GM18951 (cell line): Measurements from ENCODE around the gene DGCR8.

Experiments used
- POLR2A ChIP-seq: IDR thresholded peaks from 4 replicates; pipeline ENCODE4 v1.6.1; 2011; ENCODE audit warnings: mild to moderate bottlenecking; ENCODE audit not compliant: insufficient read length, insufficient read depth; ENCODE audit errors: extremely low read depth
- in situ Hi-C: fragments of 300-500 bp; cut with MboI; formaldehyde crosslinking; loops from one replicate; pipeline ENCODE4 v1.12.0; 2022; ENCODE audit warnings: low sequenced_read_pairs, mixed read lengths, inconsistent platforms; ENCODE audit not compliant: unreplicated experiment

Gene DGCR8

DNA sequence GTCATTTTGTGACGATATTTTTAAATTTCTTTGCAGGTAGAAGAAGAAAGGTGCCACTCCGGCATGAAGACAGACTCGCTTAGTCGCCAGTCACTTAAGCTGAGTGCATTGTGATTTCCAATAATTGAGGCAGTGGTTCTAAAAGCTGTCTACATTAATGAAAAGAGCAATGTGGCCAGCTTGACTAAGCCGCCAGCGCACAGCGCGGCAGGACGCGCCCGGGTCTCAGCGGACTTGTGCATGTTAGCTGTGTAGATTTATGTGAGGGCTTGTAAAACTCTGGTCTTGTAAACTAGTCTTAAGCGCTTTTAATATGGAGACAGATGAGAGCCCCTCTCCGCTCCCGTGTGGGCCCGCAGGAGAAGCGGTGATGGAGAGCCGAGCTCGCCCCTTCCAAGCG lies 5.6 kb downstream of the DGCR8 start:
- in situ Hi-C loops: no loop called here
- TF ChIP-seq POLR2A: no peak

DNA sequence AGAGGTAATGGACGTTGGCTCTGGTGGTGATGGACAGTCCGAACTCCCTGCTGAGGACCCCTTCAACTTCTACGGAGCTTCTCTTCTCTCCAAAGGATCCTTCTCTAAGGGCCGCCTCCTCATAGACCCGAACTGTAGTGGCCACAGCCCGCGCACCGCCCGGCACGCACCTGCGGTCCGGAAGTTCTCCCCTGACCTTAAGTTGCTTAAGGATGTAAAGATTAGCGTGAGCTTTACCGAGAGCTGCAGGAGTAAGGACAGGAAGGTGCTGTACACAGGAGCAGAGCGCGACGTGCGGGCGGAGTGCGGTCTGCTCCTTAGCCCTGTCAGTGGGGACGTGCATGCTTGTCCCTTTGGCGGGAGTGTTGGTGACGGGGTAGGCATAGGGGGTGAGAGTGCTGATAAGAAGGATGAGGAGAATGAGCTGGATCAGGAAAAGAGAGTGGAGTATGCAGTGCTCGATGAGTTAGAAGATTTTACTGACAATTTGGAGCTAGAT lies 6.1 kb downstream of the DGCR8 start:
- in situ Hi-C loops: no loop called here
- TF ChIP-seq POLR2A: no peak

DNA sequence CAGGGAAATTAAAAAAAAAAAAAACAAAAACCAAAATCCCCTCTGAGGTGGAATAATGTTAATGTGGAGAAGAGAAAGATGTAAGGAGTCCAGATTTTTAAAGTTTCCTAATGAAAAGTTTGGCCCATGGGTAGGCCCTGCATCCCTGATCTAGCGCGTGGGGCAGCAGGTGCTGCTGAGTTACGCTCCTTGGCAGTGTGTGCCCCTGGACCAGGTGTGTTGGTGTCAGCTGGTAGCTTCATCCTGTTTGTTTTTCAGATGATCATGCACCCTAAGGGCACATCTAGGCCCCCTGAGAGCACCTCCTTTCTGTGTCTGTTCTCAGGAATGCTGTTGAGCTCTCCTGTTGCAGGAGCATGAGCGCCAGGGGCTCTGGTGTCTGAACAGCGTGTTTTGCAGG lies 6.7 kb downstream of the DGCR8 start:
- TF ChIP-seq POLR2A: no peak

DNA sequence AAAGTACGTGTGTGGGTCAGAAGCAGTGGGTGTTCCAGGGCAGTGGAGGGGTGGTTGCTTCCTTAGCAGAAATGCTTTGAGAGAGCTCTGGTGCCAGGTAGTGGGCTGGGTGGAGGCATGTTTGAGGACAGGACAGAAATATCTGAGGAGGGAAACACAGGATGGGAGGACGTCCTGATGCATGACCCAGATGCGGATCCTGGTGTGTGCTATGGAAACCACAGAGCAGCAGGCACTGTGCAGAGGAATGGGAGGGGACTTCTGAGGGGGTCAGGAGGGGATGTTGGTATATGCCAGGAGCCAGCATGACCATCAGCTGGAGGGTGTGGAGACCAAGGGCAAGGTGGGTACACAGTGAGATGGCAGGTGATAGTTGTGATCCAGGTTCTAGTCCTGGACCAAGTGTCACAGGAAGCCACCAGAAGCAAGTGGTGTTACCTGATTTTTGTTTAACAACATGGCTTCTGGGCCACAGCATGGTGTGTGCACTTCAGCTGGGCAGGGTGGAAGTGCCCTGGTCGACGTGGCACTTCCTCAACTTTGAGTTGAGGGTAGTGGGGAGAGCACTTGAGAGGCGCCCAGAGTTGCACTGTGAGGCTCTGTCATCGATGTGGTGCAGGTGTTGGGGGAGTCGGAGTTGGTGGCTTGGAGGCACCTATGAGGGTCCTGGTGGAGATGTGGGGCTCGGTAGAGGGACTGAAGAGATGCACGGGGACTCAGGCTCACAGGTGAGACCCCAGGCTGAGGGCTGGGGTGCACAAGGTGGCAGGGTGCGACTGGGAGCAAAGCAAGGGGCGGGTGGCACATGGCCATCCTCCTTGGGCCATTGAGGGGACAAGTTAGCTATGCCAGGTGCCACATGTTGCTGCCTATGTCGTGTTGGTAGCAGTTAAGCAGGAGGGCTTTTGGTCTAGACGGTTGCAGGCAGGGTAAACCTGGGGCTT lies 7.5 kb downstream of the DGCR8 start:
- TF ChIP-seq POLR2A: no peak
- in situ Hi-C loops: no loop called here

More for the DNA sequence above, 6.7 kb downstream of the DGCR8 start:
- in situ Hi-C loops: no loop called here

DNA sequence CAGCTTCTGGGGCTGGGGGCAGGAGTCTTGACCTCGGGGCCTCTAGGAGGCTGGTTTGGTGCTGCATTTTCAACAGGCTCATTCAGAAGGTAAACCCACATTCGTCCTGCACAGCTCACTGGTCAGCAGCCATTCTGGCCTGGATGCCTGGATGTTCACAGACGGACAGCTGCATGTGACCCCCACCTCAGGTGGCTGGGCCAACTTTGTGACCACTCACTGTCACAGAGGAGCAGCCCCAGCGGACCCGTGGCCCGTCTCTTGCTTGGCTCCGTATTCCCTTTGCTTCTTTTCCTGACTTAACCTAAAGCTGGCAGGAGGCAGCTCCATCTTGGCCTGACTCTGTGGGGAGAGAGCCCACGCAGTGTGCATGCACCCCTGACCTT lies 8.2 kb downstream of the DGCR8 start:
- TF ChIP-seq POLR2A: no peak

DNA sequence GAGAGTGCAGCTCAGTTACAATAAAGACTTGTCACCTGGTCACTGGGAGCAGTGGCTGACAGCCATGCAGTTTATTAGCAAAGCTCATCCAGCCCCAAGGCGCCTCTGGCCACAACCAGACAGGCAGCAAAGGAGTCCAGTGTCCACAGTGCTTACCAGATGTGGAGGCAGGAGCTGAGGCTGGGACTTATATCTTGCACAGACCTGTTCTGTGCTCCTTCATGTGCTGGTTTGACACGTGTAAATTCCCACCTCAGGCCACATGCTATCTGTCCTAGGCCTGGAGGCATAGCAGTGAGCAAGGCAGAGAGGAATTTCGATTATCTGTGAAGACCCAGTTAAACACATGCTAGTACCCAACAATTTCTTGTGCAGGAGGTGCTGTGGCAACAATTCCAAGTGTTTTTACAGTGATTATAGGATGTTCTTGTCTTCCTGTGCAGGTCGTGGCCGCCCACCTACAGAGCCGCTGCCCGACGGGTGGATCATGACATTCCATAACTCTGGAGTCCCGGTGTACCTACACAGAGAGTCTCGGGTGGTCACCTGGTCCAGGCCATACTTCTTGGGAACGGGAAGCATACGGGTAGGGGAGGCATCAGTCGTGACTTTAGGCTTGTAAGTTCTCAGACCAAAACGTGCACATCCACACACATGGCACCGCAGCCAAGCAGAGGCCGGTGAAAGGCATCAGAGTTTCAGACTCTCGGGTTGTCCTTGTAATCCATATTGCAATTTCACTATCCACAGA lies 9.4 kb downstream of the DGCR8 start:
- in situ Hi-C loops: no loop called here
- TF ChIP-seq POLR2A: no peak

More for the DNA sequence above, 8.2 kb downstream of the DGCR8 start:
- in situ Hi-C loops: no loop called here

DNA sequence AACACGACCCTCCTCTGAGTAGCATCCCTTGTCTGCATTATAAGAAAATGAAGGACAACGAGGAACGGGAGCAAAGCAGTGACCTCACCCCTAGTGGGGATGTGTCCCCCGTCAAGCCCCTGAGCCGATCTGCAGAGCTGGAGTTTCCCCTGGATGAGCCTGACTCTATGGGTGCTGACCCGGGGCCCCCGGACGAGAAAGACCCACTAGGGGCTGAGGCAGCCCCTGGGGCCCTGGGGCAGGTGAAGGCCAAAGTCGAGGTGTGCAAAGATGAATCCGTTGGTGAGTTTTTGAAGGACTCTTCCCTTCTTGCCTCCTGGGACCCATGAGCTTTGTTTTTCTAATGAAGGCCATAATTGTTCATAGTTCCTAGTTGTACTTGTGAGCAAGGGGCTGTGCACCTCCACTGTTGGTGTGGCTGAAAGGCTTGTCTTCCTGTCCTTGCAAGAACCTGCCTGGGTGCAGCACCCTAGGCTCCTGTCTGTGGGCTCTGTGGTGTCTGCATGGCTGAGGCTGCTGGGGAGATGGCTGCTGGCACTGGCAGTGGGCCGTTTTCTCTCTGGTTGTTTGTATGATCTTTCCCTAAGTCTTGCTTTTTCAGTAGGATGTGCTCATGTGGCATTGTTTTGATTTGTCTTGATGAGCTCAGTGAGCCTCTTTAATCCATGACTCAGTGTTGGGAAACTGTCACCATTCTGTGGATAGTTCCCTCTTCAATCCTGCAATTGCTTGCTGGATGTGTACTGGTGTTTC lies 10.1 kb downstream of the DGCR8 start:
- in situ Hi-C loops: no loop called here
- TF ChIP-seq POLR2A: no peak

DNA sequence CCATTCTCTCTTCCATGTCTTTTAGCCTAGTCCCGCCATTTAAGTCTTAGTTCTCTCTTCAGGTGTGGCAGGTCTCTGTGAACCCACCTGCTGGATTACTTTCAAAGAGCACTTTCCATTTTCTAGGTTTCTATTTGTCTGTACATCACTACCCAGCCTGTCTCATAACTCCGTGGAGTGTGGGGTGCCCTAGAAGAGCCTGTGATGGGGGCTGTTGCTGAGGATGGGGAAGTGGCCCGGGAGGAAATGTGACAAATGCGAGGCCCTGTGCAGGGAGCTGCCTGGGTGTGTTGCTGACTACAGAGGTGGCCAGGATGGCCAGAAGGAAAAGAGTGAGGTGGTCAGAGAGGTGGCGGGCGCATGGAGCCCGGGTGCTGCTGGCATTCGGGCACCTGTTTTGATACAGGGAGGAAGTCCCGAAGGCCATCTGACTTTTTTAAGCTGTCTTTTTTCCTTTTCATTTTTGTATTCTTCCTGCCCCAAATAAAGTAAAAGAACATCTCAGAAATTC lies 10.7 kb downstream of the DGCR8 start:
- TF ChIP-seq POLR2A: no peak
- in situ Hi-C loops: no loop called here

DNA sequence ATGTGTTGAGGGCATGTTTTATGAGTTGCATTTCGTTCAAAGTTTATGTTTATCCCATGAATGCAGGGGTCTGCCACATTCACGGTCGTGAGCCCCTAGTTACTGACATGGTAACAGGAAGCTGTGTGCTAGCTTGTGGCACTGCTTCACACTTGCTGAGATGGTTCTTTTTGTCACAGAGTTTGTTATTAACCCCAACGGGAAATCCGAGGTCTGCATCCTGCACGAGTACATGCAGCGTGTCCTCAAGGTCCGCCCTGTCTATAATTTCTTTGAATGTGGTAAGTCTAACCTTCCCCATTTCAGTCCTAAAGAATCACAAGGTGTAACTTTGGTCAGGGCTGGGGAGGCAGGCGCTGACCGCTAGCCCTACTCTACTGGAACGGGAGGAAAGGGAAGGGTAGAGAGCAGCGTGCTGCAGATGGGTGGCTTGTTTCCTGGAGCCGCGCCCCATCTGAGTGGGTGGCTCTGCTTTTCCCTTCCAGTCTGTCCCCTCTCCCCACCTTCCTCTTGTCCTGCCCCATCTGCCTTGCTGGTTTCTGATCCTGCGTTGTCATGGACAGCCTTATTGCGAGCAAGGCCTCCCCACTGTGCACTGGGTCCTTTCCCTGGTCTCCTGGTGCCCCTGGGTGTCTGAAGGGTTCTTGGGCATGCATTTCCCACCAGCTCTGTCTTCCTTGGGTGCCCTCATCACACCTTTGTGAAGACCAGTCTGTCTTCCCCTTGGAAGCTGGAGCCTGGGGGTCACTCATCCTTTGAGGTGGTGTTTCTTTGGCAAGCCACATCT lies 11.8 kb downstream of the DGCR8 start:
- in situ Hi-C loops: no loop called here
- no peak for TF ChIP-seq POLR2A

DNA sequence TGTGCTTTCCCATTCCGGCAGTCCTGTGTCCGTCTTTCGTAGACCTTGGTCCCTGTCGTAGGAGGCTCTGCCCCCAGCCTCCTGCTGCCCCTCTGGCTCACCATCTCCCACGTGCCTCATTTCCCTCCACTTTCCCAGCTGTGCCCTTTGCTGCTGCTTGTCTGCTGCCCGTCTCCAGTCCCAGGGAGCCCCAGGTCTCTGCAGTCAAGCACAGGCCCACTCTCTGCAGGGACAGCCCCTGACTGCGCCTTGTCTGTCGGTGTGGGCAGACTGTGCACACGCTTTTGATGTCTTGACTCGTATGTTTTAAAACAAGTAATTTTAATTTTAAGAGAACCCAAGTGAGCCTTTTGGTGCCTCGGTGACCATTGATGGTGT lies 12.4 kb downstream of the DGCR8 start:
- in situ Hi-C loops: no loop called here
- TF ChIP-seq POLR2A: no peak

DNA sequence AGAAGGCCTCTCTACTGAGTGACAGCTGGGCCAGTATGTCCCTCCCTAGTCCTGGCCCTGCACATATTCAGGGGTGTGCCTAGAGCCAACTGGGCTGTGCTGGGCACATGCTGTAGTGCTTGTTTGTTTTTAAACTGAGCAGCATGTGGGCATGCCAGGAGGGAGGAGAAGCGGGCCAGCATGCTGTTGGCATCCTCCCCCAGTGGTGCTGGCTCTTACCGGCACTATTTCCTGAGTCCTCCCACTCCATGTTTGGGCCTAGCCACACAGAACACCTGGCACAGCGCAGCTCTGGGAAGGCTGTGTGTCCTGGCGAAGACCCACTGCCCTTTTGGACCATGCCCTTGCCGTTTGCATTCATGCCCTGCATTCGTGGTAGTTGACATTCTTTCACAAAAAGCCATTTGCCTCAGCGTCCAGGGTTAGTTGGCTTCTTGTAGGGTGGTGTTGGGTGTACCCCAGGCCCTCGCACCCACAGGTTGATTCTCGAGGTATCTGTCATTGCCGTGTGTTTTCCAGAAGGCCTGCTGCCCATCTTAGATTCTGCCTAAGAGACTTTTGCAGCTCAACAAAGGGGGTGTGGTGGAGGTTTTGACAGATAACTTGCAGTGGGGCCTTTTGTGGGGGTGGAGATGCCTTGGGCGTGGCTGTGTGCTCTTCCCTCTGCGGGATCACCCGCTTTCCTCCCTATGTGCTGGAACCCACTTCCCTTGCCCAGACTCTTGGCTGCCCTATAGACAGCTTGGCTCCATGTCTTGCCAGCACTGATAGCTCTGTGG lies 13.6 kb downstream of the DGCR8 start:
- in situ Hi-C loops: no loop called here

More for the DNA sequence above, 13.6 kb downstream of the DGCR8 start:
- TF ChIP-seq POLR2A: no peak
